Kidney epithelial cell (primary cell): Measurements from ENCODE around the gene TJAP1. TPM values are rescaled to one million over a fixed set of nuclear protein-coding genes. Genes with fewer than 3 reads are reported as not detected.

Experiments used
- DNase-seq: peaks from one replicate; pipeline ENCODE4 v3.0.0-alpha.2; 2010; ENCODE audit warnings: low read depth
- H3K27me3 ChIP-seq: 2 replicates; pipeline ENCODE4 v1.6.0; 2011; ENCODE audit warnings: low read length; ENCODE audit not compliant: control insufficient read depth, insufficient read depth
- H3K36me3 ChIP-seq: 2 replicates; pipeline ENCODE4 v1.5.1; 2011; ENCODE audit warnings: low read length; ENCODE audit not compliant: control insufficient read depth, insufficient read depth
- H3K4me3 ChIP-seq: 2 replicates; pipeline ENCODE4 v1.5.1; 2011; ENCODE audit warnings: low read depth, mild to moderate bottlenecking, control low read depth, low read length
- total RNA-seq: library from RNA; depleted of rRNA; stranded (reverse); fragments of >200 nt; gene quantifications from 2 replicates; pipeline ENCODE4 v1.2.3, GENCODE V29; 2015
- TF ChIP-seq, protein P1 (sequence below): IDR thresholded peaks from 2 replicates; pipeline ENCODE4 v1.5.1; 2011; ENCODE audit warnings: mild to moderate bottlenecking, moderate library complexity, low read length, control low read depth, inconsistent platforms; ENCODE audit not compliant: insufficient read depth, poor library complexity, severe bottlenecking

TJAP1 gene
- total RNA-seq, 1 donor from 2014 or later, result 31.7 TPM

DNA sequence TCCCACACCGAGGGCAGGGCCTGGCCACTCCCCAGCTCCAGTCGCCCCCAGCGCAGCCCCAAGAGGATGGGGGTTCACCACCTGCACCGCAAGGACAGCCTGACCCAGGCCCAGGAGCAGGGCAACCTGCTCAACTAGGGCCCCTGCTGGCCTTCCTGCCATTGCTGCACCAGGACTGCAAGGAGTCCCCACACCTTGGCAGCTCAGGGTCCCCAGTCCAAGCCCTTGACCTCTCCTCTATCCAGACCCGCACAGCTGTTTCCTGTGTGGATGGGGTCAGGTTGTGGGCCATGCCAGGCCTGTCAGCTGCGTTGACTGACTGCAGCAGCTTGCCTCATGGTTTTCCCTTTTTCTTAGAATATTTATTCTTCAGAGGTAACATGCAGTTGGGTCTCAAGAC, 28.3 kb downstream of the TJAP1 start:
- Histone ChIP-seq H3K36me3 (peaks cover 4% of the 10 kb centered on the region), H3K27me3 (peaks cover 9% of the 10 kb centered on the region), H3K4me3 (no peak overlapping the region)
- no peak for DNase-seq
- TF ChIP-seq, protein P1, sequence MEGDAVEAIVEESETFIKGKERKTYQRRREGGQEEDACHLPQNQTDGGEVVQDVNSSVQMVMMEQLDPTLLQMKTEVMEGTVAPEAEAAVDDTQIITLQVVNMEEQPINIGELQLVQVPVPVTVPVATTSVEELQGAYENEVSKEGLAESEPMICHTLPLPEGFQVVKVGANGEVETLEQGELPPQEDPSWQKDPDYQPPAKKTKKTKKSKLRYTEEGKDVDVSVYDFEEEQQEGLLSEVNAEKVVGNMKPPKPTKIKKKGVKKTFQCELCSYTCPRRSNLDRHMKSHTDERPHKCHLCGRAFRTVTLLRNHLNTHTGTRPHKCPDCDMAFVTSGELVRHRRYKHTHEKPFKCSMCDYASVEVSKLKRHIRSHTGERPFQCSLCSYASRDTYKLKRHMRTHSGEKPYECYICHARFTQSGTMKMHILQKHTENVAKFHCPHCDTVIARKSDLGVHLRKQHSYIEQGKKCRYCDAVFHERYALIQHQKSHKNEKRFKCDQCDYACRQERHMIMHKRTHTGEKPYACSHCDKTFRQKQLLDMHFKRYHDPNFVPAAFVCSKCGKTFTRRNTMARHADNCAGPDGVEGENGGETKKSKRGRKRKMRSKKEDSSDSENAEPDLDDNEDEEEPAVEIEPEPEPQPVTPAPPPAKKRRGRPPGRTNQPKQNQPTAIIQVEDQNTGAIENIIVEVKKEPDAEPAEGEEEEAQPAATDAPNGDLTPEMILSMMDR, result no peak

DNA sequence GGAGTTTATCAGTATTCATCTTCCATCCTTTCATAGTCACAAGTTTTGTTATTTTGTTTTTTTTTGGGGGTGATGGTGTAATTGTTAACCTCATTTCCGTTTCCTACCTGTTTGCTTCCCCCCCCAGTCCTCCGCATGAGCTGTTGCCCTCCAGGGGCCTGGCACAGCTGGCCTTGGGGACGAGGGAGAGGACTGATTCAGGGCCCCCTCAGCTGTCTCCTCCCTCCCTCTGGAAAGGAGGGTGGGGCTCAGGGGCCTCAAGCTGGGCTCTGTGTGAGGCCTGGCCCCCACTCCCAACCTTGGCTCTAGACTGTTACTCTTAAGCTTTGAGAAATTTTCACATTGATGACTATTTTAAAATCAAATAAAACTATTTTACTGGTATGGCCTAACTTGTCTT, 28.8 kb downstream of the TJAP1 start:
- no peak overlapping the region for H3K4me3 ChIP-seq
- peaks cover 5% of the 10 kb centered on the region for H3K36me3 ChIP-seq
- DNase-seq, result no peak
- H3K27me3 ChIP-seq, result peaks cover 9% of the 10 kb centered on the region
- TF ChIP-seq, protein P1, result no peak

DNA sequence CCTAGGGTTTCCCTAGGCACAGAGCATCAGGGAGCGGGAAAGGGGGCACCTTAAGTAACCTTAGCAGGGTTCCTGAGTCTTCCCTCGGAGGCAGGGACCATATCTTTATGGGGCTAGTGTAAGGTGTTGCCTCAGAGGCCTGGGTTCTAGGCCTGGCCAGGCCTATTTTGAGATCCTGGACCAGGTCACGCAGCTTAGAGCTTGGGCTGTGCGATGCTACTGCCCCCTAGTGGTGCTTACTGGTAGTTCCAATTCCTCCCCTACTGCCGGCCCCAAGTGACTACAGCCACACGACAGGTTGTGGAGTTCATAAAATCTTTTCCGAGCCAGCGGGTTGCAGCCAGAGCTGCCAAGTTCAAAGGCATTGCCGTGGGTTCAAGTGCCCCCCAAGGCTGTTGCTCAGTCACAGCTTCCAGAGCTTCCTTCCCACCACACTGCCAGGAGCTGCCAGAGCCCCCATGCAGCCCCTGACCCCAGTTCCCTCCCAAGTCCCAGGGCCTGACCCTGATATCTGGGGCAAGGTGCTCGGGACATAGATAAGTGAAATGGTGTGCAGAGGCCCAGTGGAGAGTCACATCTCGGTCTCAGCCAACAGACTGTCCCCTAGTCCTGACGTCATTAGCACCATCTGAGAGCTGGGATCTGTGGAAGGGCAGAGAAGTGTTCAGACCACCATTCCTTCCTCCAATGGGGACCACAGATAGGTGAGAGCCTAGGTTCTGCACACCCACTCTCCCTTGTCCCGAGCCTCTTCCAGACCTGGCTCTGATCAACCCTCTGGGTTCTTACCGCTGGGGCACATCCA, 29.5 kb downstream of the TJAP1 start:
- Histone ChIP-seq H3K4me3 (no peak overlapping the region), H3K36me3 (peaks cover 4% of the 10 kb centered on the region), H3K27me3 (peaks cover 9% of the 10 kb centered on the region)
- DNase-seq, result no peak
- TF ChIP-seq, protein P1, result peak; percentile 92

DNA sequence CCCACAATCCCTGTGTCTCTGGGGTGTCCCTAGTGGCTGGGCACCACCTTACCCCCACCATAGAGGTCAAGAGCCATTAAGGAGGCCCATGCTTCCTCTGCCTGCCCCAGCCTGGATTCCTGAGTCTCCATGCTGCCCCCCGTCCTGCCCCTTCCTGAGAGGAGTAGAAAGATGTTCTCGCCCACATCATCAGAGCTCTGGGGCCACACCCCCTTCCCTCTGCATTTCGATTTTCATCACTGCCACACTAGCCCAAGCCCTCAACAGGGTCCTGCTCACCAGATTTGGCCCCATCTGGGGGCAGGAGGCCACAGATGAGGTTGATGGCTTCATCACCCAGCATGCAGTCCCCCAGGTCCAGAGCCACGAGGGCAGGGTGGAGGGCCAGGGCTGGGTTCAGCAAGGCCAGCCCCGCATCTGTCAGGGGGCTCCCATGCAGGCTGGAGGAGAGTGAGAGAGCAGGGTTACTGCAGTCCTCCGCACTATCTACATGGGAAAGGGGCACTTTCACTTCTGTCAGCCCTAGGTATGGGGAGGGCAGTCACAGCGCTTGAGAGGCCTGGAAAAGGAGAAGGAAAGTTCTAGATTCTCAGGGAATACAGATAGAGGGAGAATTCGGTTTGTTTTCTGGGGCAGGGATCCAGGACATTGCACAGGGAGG, 31.2 kb downstream of the TJAP1 start:
- H3K27me3 ChIP-seq, result peaks cover 9% of the 10 kb centered on the region
- no peak overlapping the region for H3K4me3 ChIP-seq
- TF ChIP-seq, protein P1, result no peak
- DNase-seq, result no peak
- peaks cover 6% of the 10 kb centered on the region for H3K36me3 ChIP-seq

DNA sequence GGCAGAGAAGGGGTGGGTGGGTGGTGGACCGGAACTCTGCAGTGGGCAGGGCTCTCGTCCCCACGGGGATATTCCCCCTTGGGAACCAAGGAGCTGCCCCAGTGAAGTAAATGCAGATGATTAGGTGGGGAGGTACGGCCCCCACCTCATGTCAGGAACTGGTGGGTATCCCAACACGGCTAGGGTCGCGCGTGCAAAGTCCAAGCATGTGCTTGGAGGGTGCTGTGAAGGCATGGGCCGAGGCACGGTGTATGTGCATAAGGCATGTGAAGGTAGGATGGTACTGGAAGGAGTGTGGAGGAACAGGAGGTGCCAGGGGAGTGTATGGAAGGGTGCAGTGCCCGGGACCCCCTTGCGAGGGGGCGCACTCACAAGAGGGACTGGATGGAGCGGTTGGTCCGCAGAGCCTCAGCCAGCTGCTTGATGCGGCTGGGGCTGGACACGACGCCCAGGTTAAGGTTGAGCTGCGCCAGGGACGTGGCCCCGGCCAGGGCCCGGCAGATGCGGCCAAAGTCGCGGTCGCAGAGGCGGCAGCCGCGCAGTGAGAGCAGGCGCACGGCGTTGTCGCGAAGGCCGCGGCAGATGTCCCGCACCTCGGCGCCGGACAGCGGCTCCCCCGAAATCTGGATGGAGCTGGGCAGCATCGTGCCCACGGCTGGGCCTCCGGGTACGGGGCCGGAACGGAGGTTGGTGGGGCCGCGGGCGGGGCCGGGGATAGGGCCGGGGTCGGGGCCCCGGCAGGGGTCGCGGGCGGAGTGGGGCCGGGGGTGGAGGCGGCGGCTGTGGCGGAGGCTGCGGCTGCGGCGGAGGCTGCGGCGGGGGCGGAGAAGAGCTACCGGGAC, 32.0 kb downstream of the TJAP1 start:
- no peak for DNase-seq
- Histone ChIP-seq H3K36me3 (peaks cover 6% of the 10 kb centered on the region), H3K27me3 (peaks cover 9% of the 10 kb centered on the region), H3K4me3 (peak overlapping the region; percentile 61)
- TF ChIP-seq, protein P1, result no peak
